ENCODE data around the gene NDUFV3.

The NDUFV3 gene

GRCh38 chr21:42878993-42879787 is 13.9 kb upstream of the NDUFV3 start, which contains the start of gene WDR4 (continued):
- TF ChIP-seq ZNF18 (tag by site-specific recombination; IDR thresholded peaks at IDR 0.05) (no peak), ZFP37 (tag by site-specific recombination; IDR thresholded peaks at IDR 0.05) (peak; percentile 65; the same call in 1 of the 2 replicates), ZNF211 (tag by site-specific recombination; IDR thresholded peaks at IDR 0.05; ENCODE audit: low read depth) (no peak), ZNF544 (tag by site-specific recombination; IDR thresholded peaks at IDR 0.05) (no peak), ZNF623 (tag by site-specific recombination; IDR thresholded peaks at IDR 0.05) (no peak), ZSCAN4 (tag by site-specific recombination; IDR thresholded peaks at IDR 0.05) (peak; percentile 59; the same call in 1 of the 2 replicates), REST (tag by site-specific recombination; IDR thresholded peaks at IDR 0.05) (no peak), ZNF555 (tag by site-specific recombination; conservative IDR thresholded peaks at IDR 0.05) (no peak), ZNF488 (tag by site-specific recombination; IDR thresholded peaks at IDR 0.05) (0 out of 2 replicates have a peak, but pooled peaks have one; percentile 19), ZNF223 (tag by site-specific recombination; IDR thresholded peaks at IDR 0.05) (no peak), ZNF664 (tag by site-specific recombination; IDR thresholded peaks at IDR 0.05) (no peak), ZNF48 (tag by site-specific recombination; IDR thresholded peaks at IDR 0.05) (peak; percentile 55; the same call in 1 of the 2 replicates), ZNF280D (tag by site-specific recombination; IDR thresholded peaks at IDR 0.05) (no peak), ZBTB48 (tag by site-specific recombination; IDR thresholded peaks at IDR 0.05) (no peak; the same call in none of the 2 replicates), HOXD13 (CRISPR knock-in tag; IDR thresholded peaks at IDR 0.05; ENCODE audit: borderline replicate concordance) (no peak), ZNF248 (tag by site-specific recombination; IDR thresholded peaks at IDR 0.05) (no peak), ZNF513 (tag by site-specific recombination; IDR thresholded peaks at IDR 0.05) (no peak), ZNF600 (tag by site-specific recombination; IDR thresholded peaks at IDR 0.05) (peak; percentile 91), ZNF830 (tag by site-specific recombination; IDR thresholded peaks at IDR 0.05; ENCODE audit: low read depth) (no peak), TRIM28 (IDR thresholded peaks at IDR 0.05; ENCODE audit: borderline replicate concordance, low read length) (peak; percentile 56; the same call in 1 of the 2 replicates), ZNF558 (tag by site-specific recombination; IDR thresholded peaks at IDR 0.05) (no peak), ZNF645 (tag by site-specific recombination; IDR thresholded peaks at IDR 0.05) (no peak), ZEB2 (tag by site-specific recombination; IDR thresholded peaks at IDR 0.05) (peak; percentile 86), ZNF398 (tag by site-specific recombination; IDR thresholded peaks at IDR 0.05) (peak; percentile 40; the same call in 1 of the 2 replicates)
